Measurements from ENCODE around the gene AGPAT1.

Gene AGPAT1

GRCh38 chr6:32173051-32173727 lies 2.7 kb downstream of the AGPAT1 start:
- H3K27ac ChIP-seq: no peak overlapping the region
- TF ChIP-seq CTCF (IDR thresholded peaks at IDR 0.05): no peak
- no peak overlapping the region for H3K4me3 ChIP-seq
- DNase-seq (ENCODE audit: low spot score): no peak

DNA sequence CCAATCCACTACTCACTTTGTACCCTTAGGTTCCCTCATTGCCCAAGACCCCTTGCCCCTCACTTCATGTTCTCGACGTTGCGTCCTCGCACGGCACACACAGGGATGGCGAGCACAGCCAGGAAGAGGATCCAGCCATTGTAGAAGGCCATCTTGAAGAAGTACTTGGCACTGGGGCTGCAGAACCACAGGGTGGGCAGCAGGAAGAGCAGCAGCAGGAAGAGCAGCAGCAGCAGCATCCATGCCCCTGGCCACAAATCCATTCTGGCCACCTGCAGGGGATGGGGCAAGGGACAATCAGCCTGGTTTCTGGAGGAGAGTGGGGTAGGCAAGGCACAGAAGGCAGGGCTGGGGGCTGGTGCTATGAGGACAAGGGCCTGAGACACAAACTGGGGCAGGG lies 4.7 kb downstream of the AGPAT1 start:
- H3K4me3 ChIP-seq: no peak overlapping the region
- no peak for DNase-seq (ENCODE audit: low spot score)
- H3K27ac ChIP-seq: no peak overlapping the region
- TF ChIP-seq CTCF (IDR thresholded peaks at IDR 0.05): no peak

DNA sequence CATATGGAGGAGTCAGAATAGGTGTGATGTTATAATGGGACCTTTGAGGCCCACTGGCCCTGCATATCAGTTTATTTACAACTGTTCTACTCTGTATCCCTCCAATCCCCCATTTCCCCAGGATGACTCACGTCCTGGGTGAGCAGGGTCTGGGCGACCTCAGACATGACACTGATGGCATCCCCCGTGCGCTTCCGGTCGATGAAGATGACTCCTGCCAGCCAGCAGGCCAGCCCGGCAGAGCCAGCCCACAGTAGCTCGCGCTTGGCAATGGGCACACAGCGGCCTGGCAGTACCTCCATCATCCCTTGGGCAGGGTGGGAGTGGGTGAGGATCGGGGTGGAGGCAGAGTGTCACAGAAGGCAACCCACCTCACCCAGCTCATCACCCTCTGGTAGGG lies 5.6 kb downstream of the AGPAT1 start:
- no peak for TF ChIP-seq CTCF (IDR thresholded peaks at IDR 0.05)
- DNase-seq (ENCODE audit: low spot score): no peak
- no peak overlapping the region for H3K4me3 ChIP-seq

GRCh38 chr6:32168807-32169591 lies 6.9 kb downstream of the AGPAT1 start:
- Histone ChIP-seq H3K27ac (peak overlapping the region in 1 of 2 donors; percentile 32), H3K4me3 (no peak overlapping the region)
- TF ChIP-seq CTCF (IDR thresholded peaks at IDR 0.05): no peak
- DNase-seq (ENCODE audit: low spot score): peak; percentile 62

More for the DNA sequence above, 5.6 kb downstream of the AGPAT1 start:
- no peak overlapping the region for H3K27ac ChIP-seq

- peak overlapping the region in 1 of 2 donors; percentile 32 for H3K27ac ChIP-seq
- TF ChIP-seq CTCF (IDR thresholded peaks at IDR 0.05): no peak
- DNase-seq (ENCODE audit: low spot score): no peak
- no peak overlapping the region for H3K4me3 ChIP-seq
Observed at GRCh38 chr6:32168350-32168749, 7.5 kb downstream of the AGPAT1 start.

GRCh38 chr6:32167761-32168262 lies 8.1 kb downstream of the AGPAT1 start:
- H3K4me3 ChIP-seq: no peak overlapping the region
- no peak overlapping the region for H3K27ac ChIP-seq
- DNase-seq (ENCODE audit: low spot score): no peak
- no peak for TF ChIP-seq CTCF (IDR thresholded peaks at IDR 0.05)

Data from coronary artery (tissue), 2 donors.